Keratinocyte (primary cell): ENCODE results near the gene NSUN2.
A peak's percentile ranks its signal among the peaks of the same experiment; 100 is the strongest.

Experiments used
- EZH2 ChIP-seq: IDR thresholded peaks from one replicate; pipeline ENCODE4 v1.6.1; 2012; ENCODE audit warnings: inconsistent platforms, mild to moderate bottlenecking, low read length, moderate library complexity
- TF ChIP-seq, protein P1 (sequence below), 3 experiments: IDR thresholded peaks in 1 of 3; conservative IDR thresholded peaks in 1 of 3; optimal IDR thresholded peaks in 1 of 3; 2 replicates in 2 of 3; 3 replicates in 1 of 3; pipeline versions ENCODE3 to v1.5.1; 2011; ENCODE audit warnings: low read length in 3 of 3, mild to moderate bottlenecking in 3 of 3, moderate library complexity in 2 of 3, control low read depth in 1 of 3, inconsistent platforms in 1 of 3; ENCODE audit not compliant: insufficient read depth in 2 of 3; ENCODE audit errors: extremely low read depth in 1 of 3

DNA sequence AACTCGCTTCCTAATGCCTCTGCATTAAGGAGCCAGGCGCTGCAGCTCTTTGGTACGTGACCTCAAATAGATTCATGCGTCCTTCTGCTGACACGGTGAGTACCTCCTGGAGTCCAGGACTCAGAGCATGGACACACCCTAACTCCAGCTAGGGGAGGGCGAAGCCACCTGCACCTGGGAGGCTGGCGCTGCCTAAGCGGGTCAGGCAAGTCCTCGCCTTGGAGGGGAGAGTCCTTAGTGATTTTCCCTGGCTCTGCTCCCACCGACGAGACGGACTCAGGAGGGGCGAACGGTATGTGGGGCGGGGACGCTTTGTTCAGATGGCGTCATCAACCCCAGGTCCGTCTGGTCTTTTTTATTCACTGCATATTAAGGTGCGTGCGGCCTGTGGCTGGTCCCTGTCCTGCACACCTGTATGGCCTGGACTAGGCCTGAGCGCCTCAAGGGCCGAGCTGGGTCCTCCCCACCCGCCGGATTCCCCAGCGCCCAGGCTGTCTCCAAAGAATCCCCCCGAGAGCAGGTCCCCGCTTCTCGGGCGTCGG, 50.3 kb downstream of the NSUN2 start:
- peak; percentile 38 for TF ChIP-seq EZH2
- TF ChIP-seq, protein P1, sequence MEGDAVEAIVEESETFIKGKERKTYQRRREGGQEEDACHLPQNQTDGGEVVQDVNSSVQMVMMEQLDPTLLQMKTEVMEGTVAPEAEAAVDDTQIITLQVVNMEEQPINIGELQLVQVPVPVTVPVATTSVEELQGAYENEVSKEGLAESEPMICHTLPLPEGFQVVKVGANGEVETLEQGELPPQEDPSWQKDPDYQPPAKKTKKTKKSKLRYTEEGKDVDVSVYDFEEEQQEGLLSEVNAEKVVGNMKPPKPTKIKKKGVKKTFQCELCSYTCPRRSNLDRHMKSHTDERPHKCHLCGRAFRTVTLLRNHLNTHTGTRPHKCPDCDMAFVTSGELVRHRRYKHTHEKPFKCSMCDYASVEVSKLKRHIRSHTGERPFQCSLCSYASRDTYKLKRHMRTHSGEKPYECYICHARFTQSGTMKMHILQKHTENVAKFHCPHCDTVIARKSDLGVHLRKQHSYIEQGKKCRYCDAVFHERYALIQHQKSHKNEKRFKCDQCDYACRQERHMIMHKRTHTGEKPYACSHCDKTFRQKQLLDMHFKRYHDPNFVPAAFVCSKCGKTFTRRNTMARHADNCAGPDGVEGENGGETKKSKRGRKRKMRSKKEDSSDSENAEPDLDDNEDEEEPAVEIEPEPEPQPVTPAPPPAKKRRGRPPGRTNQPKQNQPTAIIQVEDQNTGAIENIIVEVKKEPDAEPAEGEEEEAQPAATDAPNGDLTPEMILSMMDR (optimal IDR thresholded peaks at IDR 0.05 in 1 of 3, IDR thresholded peaks at IDR 0.05 in 1 of 3, conservative IDR thresholded peaks at IDR 0.05 in 1 of 3; ENCODE audit: extremely low read depth in 1 of 3, insufficient read depth in 2 of 3, low read length in 3 of 3): no peak
